Activated CD4-positive, CD25-positive, alpha-beta regulatory T cell treated with anti-CD3 and anti-CD28 coated beads, Interleukin-2, amount 50 U/mL, for 24 hours (primary cell): ENCODE measurements around the gene MUC13.

Experiments
- ATAC-seq, 2 donors: fragments of 150-1000 bp; cut with Tn5 transposase; one replicate each; pipeline ENCODE4 v1.10.0; 2021; ENCODE audit warnings: mild to moderate bottlenecking in 1 of 2, moderate library complexity in 1 of 2

MUC13 gene

GRCh38 chr3:124942613-124943012, 8.1 kb upstream of the MUC13 start:
- ATAC-seq, result no peak

GRCh38 chr3:124941771-124942170, 7.2 kb upstream of the MUC13 start:
- no peak for ATAC-seq

- ATAC-seq, result no peak
Observed at GRCh38 chr3:124939661-124940060, 5.1 kb upstream of the MUC13 start.

GRCh38 chr3:124938896-124939295, 4.3 kb upstream of the MUC13 start:
- ATAC-seq, result no peak

GRCh38 chr3:124937049-124937448, 2.5 kb upstream of the MUC13 start:
- no peak for ATAC-seq

GRCh38 chr3:124935794-124936542, 1.4 kb upstream of the MUC13 start:
- no peak for ATAC-seq

GRCh38 chr3:124935264-124935663, 713 bp upstream of the MUC13 start:
- ATAC-seq, result no peak

GRCh38 chr3:124928333-124929202, 6.0 kb downstream of the MUC13 start:
- ATAC-seq, result peak in 1 of 2 donors; percentile 33

GRCh38 chr3:124927574-124928045, 6.9 kb downstream of the MUC13 start:
- no peak for ATAC-seq

GRCh38 chr3:124926426-124927101, 8.0 kb downstream of the MUC13 start:
- ATAC-seq, result no peak

- ATAC-seq, result no peak
Observed at GRCh38 chr3:124924741-124925140, 9.8 kb downstream of the MUC13 start.

GRCh38 chr3:124923833-124924232, 10.7 kb downstream of the MUC13 start:
- no peak for ATAC-seq

- ATAC-seq, result no peak
Observed at GRCh38 chr3:124920718-124921117, 13.8 kb downstream of the MUC13 start.

GRCh38 chr3:124919756-124920155, 14.8 kb downstream of the MUC13 start:
- no peak for ATAC-seq

- ATAC-seq, result no peak
Observed at GRCh38 chr3:124918524-124918923, 16.0 kb downstream of the MUC13 start.

- no peak for ATAC-seq
Observed at GRCh38 chr3:124916837-124917409, 17.6 kb downstream of the MUC13 start.

- ATAC-seq, result no peak
Observed at GRCh38 chr3:124915254-124915653, 19.3 kb downstream of the MUC13 start.

- no peak for ATAC-seq
Observed at GRCh38 chr3:124907957-124908356, 26.6 kb downstream of the MUC13 start.

- peak in 1 of 2 donors; percentile 27 for ATAC-seq
Observed at GRCh38 chr3:124904835-124905492, 29.6 kb downstream of the MUC13 start.

- no peak for ATAC-seq
Observed at GRCh38 chr3:124903896-124904834, 30.4 kb downstream of the MUC13 start.
